Measurements from ENCODE around the gene RNF213. TPM values are rescaled to one million over a fixed set of nuclear protein-coding genes. Genes with fewer than 3 reads are reported as not detected.
"Not testable (repeated sequence)": the region's sequence is repeated elsewhere in the genome, so short reads cannot be mapped to it uniquely, and the experiment has no call there.

The RNF213 gene
- total and polyA plus RNA-seq, 9 donors: 21.5 to 89.1 (median 50.8) TPM

DNA sequence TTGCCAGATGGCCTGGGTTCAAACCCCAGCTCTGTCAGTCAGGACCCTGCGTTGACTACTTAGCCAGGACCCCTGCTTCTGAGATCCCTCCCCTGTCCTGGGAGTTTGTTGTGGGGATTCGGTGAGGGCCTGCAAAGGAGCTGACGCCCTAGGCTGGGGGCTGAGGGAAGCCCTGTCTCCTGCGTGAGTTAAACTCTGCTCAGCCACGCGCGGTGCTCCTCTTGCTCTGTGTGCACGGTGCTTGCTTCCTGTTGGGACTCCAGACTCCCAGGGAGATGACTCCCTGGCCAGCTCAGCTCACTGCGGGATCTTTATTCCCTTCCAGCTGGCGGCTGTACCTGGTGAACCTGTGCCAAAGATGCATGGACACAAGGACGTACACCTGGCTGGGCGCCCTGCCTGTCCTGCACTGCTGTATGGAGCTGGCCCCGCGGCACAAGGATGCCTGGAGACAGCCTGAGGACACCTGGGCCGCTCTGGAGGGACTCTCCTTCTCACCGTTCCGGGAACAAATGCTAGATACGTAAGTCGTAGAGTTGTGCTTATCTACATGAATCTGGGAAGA, 37.4 kb downstream of the RNF213 start:
- Histone ChIP-seq H3K27me3 (no peaks in the 10 kb centered on the region), H3K36me3 (no peaks in the 10 kb centered on the region), H3K9me3 (no peaks in the 10 kb centered on the region), H3K4me3 (no peak overlapping the region), H3K27ac (no peak overlapping the region), H3K4me1 (ENCODE audit: insufficient read depth) (peaks cover 2% of the 10 kb centered on the region)
- TF ChIP-seq EP300 (IDR thresholded peaks at IDR 0.05) (no peak), POLR2A (IDR thresholded peaks at IDR 0.05) (no peak)
- TF ChIP-seq, protein P1, sequence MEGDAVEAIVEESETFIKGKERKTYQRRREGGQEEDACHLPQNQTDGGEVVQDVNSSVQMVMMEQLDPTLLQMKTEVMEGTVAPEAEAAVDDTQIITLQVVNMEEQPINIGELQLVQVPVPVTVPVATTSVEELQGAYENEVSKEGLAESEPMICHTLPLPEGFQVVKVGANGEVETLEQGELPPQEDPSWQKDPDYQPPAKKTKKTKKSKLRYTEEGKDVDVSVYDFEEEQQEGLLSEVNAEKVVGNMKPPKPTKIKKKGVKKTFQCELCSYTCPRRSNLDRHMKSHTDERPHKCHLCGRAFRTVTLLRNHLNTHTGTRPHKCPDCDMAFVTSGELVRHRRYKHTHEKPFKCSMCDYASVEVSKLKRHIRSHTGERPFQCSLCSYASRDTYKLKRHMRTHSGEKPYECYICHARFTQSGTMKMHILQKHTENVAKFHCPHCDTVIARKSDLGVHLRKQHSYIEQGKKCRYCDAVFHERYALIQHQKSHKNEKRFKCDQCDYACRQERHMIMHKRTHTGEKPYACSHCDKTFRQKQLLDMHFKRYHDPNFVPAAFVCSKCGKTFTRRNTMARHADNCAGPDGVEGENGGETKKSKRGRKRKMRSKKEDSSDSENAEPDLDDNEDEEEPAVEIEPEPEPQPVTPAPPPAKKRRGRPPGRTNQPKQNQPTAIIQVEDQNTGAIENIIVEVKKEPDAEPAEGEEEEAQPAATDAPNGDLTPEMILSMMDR (IDR thresholded peaks at IDR 0.05): no peak
- no peak for DNase-seq
- WGBS, 3 donors: 79 to 90% (median 82%) methylated on average over 19 of the region's 19 CpGs
- intact Hi-C loops (cut with DNase I): no loop called here

DNA sequence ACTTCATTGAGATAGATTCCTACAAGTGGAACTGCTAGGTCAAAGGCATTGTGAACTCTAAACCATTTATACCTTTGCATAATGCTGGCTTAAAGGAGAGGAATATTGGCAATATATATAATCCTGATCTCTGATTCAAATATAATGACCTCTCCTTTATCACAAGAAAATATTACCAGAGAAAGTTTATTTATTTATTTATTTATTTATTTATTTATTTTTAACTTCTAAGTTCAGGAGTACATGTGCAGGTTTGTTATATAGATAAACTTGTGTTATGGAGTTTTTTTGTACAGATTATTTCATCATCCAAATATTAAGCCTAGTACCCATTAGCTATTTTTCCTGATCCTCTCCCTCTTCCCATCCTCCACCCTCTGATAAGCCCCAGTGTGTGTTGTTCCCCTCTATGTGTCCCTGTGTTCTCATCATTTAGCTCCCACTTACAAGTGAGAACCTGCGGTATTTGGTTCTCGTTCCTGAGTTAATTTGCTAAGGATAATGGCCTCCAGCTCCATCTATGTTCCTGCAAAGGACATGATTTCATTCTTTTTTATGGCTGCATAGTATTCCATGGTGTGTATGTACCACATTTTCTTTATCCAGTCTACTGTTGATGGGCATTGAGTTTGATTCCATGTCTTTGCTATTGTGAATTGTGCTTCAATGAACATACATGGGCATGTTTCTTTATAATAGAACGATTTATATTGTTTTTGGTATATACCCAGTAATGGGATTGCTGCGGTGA, 38.9 kb downstream of the RNF213 start:
- H3K4me3 ChIP-seq; H3K4me1 ChIP-seq (ENCODE audit: insufficient read depth); DNase-seq; intact Hi-C loops (cut with DNase I); H3K36me3 ChIP-seq; H3K27me3 ChIP-seq; H3K9me3 ChIP-seq; H3K27ac ChIP-seq: not testable (repeated sequence)
- 98 to 100% (median 99%) methylated on average over 4 of the region's 4 CpGs for WGBS, 3 donors

DNA sequence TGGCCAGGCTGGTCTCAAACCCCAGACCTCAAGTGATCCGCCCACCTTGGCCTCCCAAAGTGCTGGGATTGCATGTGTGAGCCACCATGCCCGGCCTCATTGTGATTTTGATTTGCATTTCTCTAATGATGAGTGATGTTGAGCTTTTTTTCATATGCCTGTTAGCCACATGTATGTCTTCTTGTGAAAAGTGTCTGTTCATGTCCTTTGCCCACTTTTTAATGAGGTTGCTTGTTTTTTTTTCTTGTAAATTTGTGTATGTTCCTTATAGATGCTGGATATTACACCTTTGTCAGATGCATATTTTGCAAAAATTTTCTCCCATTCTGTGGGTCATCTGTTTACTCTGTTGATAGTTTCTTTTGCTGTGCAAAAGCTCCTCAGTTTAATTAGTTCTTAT, 40.1 kb downstream of the RNF213 start:
- DNase-seq; H3K4me3 ChIP-seq; H3K27me3 ChIP-seq; intact Hi-C loops (cut with DNase I); H3K9me3 ChIP-seq; H3K27ac ChIP-seq; H3K4me1 ChIP-seq (ENCODE audit: insufficient read depth); H3K36me3 ChIP-seq: not testable (repeated sequence)
- 97 to 100% (median 100%) methylated on average over 2 of the region's 2 CpGs for WGBS, 3 donors

DNA sequence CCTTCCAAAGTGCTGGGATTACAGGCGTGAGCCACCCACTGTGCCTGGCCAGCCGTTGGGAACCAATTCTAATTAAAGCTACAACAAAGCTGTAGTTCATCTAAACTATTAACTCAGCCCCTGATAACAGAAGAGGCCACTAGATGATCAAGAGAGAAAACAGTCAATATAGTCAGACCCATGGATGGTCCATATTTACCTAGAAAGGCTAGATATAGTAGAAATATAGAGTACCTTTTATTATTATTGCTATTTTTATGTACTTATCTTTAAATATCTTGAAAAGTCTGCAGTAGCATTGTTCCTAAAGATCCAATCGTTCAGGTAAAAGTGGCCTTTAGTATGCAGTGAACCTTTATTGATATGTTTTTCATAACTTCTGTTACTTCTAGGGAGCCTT, 43.2 kb downstream of the RNF213 start:
- Histone ChIP-seq H3K27ac (no peak overlapping the region), H3K4me3 (no peak overlapping the region), H3K36me3 (no peaks in the 10 kb centered on the region), H3K9me3 (peaks cover 0 to 3% of the 10 kb centered on the region in 2 donors), H3K4me1 (ENCODE audit: insufficient read depth) (no peaks in the 10 kb centered on the region), H3K27me3 (no peaks in the 10 kb centered on the region)
- no peak for DNase-seq
- 90 to 95% (median 94%) methylated on average over 3 of the region's 3 CpGs for WGBS, 3 donors
- no peak for TF ChIP-seq EP300 (IDR thresholded peaks at IDR 0.05)
- TF ChIP-seq, protein P1 (IDR thresholded peaks at IDR 0.05): no peak
- no peak for TF ChIP-seq POLR2A (IDR thresholded peaks at IDR 0.05)
- intact Hi-C loops (cut with DNase I): no loop called here

DNA sequence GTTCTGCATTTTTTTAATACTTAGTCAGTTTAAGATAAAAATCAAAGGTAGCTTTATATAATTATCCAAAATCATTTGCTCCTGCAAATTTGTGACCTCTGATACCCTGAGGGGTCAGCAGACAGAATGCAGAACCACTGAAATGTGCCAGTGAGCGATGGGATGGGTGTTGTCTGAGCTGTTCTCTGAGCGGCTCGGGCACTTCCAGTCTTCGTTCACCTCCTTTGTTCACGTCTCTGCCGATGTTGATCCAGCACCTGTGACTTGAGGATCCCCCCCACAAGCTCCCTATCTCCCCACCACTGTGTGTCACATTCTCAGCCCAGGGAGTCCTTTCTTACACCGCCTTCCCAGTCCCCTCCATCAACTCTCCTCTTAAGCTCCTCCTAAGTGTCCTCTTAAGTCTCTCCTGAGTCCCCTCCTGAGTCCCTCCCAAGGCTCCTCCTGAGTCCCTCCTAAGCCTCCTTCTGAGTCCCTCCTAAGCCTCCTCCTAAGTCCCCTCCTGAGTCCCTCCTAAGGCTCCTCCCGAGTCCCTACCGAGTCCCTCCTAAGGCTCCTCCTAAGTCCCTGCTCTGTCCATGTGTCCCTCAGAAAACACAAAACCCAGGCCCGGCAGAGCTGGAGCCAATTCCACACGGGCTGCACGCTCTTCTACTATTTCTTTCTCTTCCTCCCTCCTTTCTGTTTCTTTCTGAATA, 47.5 kb downstream of the RNF213 start:
- Histone ChIP-seq H3K4me3 (no peak overlapping the region), H3K9me3 (peaks cover 0 to 3% of the 10 kb centered on the region in 2 donors), H3K36me3 (no peaks in the 10 kb centered on the region), H3K27ac (no peak overlapping the region), H3K27me3 (no peaks in the 10 kb centered on the region), H3K4me1 (ENCODE audit: insufficient read depth) (no peaks in the 10 kb centered on the region)
- WGBS, 3 donors: 62 to 65% (median 65%) methylated on average over 12 of the region's 12 CpGs
- TF ChIP-seq POLR2A (IDR thresholded peaks at IDR 0.05): no peak
- no peak for TF ChIP-seq EP300 (IDR thresholded peaks at IDR 0.05)
- TF ChIP-seq, protein P1 (IDR thresholded peaks at IDR 0.05): no peak
- intact Hi-C loops (cut with DNase I): no loop called here
- peak in 1 of 5 donors; percentile 19 for DNase-seq
